DMS114 treated with DMSO at 0.1 percent for 48 hours (cell line): Measurements from ENCODE around the gene LTBP4.
"Not testable (repeated sequence)": the region's sequence is repeated elsewhere in the genome, so short reads cannot be mapped to it uniquely, and the experiment has no call there.

ENCODE experiments used
- DNase-seq: peaks from one replicate; lab custom pipeline; 2025; ENCODE audit not compliant: unreplicated experiment; lab: John Stamatoyannopoulos, UW

Gene LTBP4

GRCh38 chr19:40611096-40611495 is 9.9 kb downstream of the LTBP4 start:
- no peak for DNase-seq

GRCh38 chr19:40611900-40612698 is 10.9 kb downstream of the LTBP4 start:
- no peak for DNase-seq

- DNase-seq = no peak
Measured at GRCh38 chr19:40612831-40613689, 11.9 kb downstream of the LTBP4 start.

- no peak for DNase-seq
Measured at GRCh38 chr19:40613690-40614621, 12.8 kb downstream of the LTBP4 start.

GRCh38 chr19:40614622-40615411 is 13.6 kb downstream of the LTBP4 start:
- no peak for DNase-seq

GRCh38 chr19:40616178-40616577 is 15.0 kb downstream of the LTBP4 start:
- no peak for DNase-seq

- DNase-seq = no peak
Measured at GRCh38 chr19:40616941-40617340, 15.8 kb downstream of the LTBP4 start.

GRCh38 chr19:40617961-40618360 is 16.8 kb downstream of the LTBP4 start:
- no peak for DNase-seq

- no peak for DNase-seq
Measured at GRCh38 chr19:40619333-40620160, 18.4 kb downstream of the LTBP4 start.

- DNase-seq = no peak
Measured at GRCh38 chr19:40620161-40620485, 19.0 kb downstream of the LTBP4 start.

GRCh38 chr19:40621283-40621682 is 20.1 kb downstream of the LTBP4 start:
- no peak for DNase-seq

GRCh38 chr19:40621966-40622772 is 21.0 kb downstream of the LTBP4 start:
- DNase-seq = no peak

- DNase-seq = no peak
Measured at GRCh38 chr19:40622773-40623075, 21.6 kb downstream of the LTBP4 start.

- no peak for DNase-seq
Measured at GRCh38 chr19:40623403-40624251, 22.5 kb downstream of the LTBP4 start.

- DNase-seq = not testable (repeated sequence)
Measured at GRCh38 chr19:40624369-40625153, 23.4 kb downstream of the LTBP4 start.

- DNase-seq = no peak
Measured at GRCh38 chr19:40625406-40626120, 24.4 kb downstream of the LTBP4 start.

GRCh38 chr19:40626918-40627317 is 25.7 kb downstream of the LTBP4 start:
- DNase-seq = no peak
